Activated CD4-positive, alpha-beta T cell treated with anti-CD3 and anti-CD28 coated beads, Interleukin-2, amount 50 U/mL, for 48 hours (primary cell): ENCODE measurements around the gene RGS10.
A peak's percentile ranks its signal among the peaks of the same experiment; 100 is the strongest.

Experiments used
- DNase-seq, 2 experiments: peaks; one replicate each; pipeline ENCODE4 v3.0.0-alpha.2; 2020

The RGS10 gene

GRCh38 chr10:119517235-119518141, 25.0 kb downstream of the RGS10 start:
- peak; percentile 67 to 78 for DNase-seq

GRCh38 chr10:119516381-119517234, 25.9 kb downstream of the RGS10 start:
- DNase-seq, result peak; percentile 75 to 82

- DNase-seq, result no peak
Measured at GRCh38 chr10:119515511-119516045, 26.9 kb downstream of the RGS10 start.

- DNase-seq, result no peak
Measured at GRCh38 chr10:119514819-119515218, 27.7 kb downstream of the RGS10 start.

GRCh38 chr10:119511828-119512515, 30.5 kb downstream of the RGS10 start:
- no peak for DNase-seq

GRCh38 chr10:119509909-119510451, 32.5 kb downstream of the RGS10 start:
- no peak for DNase-seq

- DNase-seq, result no peak
Measured at GRCh38 chr10:119507115-119507514, 35.4 kb downstream of the RGS10 start.

GRCh38 chr10:119505588-119506315, 36.8 kb downstream of the RGS10 start:
- DNase-seq, result no peak

GRCh38 chr10:119505131-119505551, 37.4 kb downstream of the RGS10 start:
- DNase-seq, result no peak

- DNase-seq, result no peak
Measured at GRCh38 chr10:119504651-119505050, 37.9 kb downstream of the RGS10 start.

- DNase-seq, result no peak
Measured at GRCh38 chr10:119503821-119504220, 38.7 kb downstream of the RGS10 start.

GRCh38 chr10:119502618-119503155, 39.8 kb downstream of the RGS10 start:
- no peak for DNase-seq

GRCh38 chr10:119502209-119502608, 40.3 kb downstream of the RGS10 start:
- DNase-seq, result peak; percentile 68 to 74

GRCh38 chr10:119501690-119502089, 40.8 kb downstream of the RGS10 start:
- DNase-seq, result peak in 1 of 2 experiments; percentile 16

GRCh38 chr10:119500821-119501220, 41.7 kb downstream of the RGS10 start:
- no peak for DNase-seq

GRCh38 chr10:119500123-119500795, 42.3 kb downstream of the RGS10 start:
- no peak for DNase-seq

GRCh38 chr10:119499677-119500002, 42.9 kb downstream of the RGS10 start:
- no peak for DNase-seq

GRCh38 chr10:119498889-119499676, 43.4 kb downstream of the RGS10 start:
- DNase-seq, result peak in 1 of 2 experiments; percentile 23

GRCh38 chr10:119497243-119497642, 45.3 kb downstream of the RGS10 start:
- DNase-seq, result no peak

- DNase-seq, result peak; percentile 77 to 83
Measured at GRCh38 chr10:119496273-119496672, 46.2 kb downstream of the RGS10 start.
